MM.1S (cell line): ENCODE results near the gene C10orf105.

Experiments used
- DNase-seq: peaks from one replicate; pipeline ENCODE4 v3.0.0-alpha.2; 2015
- H2AFZ ChIP-seq: fragments of 300-600 bp; sonication (generic); 2 replicates; pipeline ENCODE4 v1.6.0; 2016; ENCODE audit warnings: antibody characterized with exemption, low read length
- H3F3A ChIP-seq: fragments of 300-600 bp; sonication (generic); 2 replicates; pipeline ENCODE4 v1.6.1; 2016; ENCODE audit warnings: mild to moderate bottlenecking, antibody characterized with exemption, low read length, moderate library complexity, mixed read lengths; ENCODE audit not compliant: insufficient read depth
- H3K27ac ChIP-seq: fragments of 300-600 bp; sonication (generic); 2 replicates; pipeline ENCODE4 v1.5.1; 2016; ENCODE audit warnings: mild to moderate bottlenecking, low read length
- H3K27me3 ChIP-seq: fragments of 300-600 bp; sonication (generic); replicated peaks from 2 replicates; pipeline ENCODE4 v1.6.0; 2016; ENCODE audit warnings: low read length; ENCODE audit not compliant: insufficient read depth
- H3K36me3 ChIP-seq: fragments of 300-600 bp; sonication (generic); replicated peaks from 2 replicates; pipeline ENCODE4 v1.6.1; 2016; ENCODE audit warnings: mild to moderate bottlenecking, low read length, mixed read lengths; ENCODE audit not compliant: insufficient read depth
- H3K4me1 ChIP-seq: fragments of 300-600 bp; sonication (generic); 2 replicates; pipeline ENCODE4 v1.6.1; 2016; ENCODE audit warnings: low read length, mixed read lengths
- H3K4me2 ChIP-seq: fragments of 300-600 bp; sonication (generic); 2 replicates; pipeline ENCODE4 v1.6.0; 2016; ENCODE audit warnings: low read depth, low read length
- H3K4me3 ChIP-seq: fragments of 300-600 bp; sonication (generic); 2 replicates; pipeline ENCODE4 v1.5.1; 2016; ENCODE audit warnings: low read length, mixed read lengths
- H3K79me2 ChIP-seq: fragments of 300-600 bp; sonication (generic); 2 replicates; pipeline ENCODE4 v1.6.1; 2016; ENCODE audit warnings: mixed run types, low read length, mixed read lengths
- H3K9ac ChIP-seq: fragments of 300-600 bp; sonication (generic); 2 replicates; pipeline ENCODE4 v1.6.1; 2016; ENCODE audit warnings: low read length, mixed read lengths
- H3K9me2 ChIP-seq: fragments of 300-600 bp; sonication (generic); replicated peaks from 2 replicates; pipeline ENCODE4 v1.6.1; 2016; ENCODE audit warnings: mild to moderate bottlenecking, low read length, mixed read lengths; ENCODE audit not compliant: insufficient read depth
- H3K9me3 ChIP-seq: fragments of 300-600 bp; sonication (generic); replicated peaks from 2 replicates; pipeline ENCODE4 v1.6.1; 2016; ENCODE audit warnings: mild to moderate bottlenecking, low read length, mixed read lengths; ENCODE audit not compliant: insufficient read depth
- H4K20me1 ChIP-seq: fragments of 300-600 bp; sonication (generic); 2 replicates; pipeline ENCODE4 v1.6.1; 2016; ENCODE audit warnings: mild to moderate bottlenecking, low read length, moderate library complexity, mixed read lengths; ENCODE audit not compliant: insufficient read depth
- EZH2 ChIP-seq: fragments of 300-600 bp; sonication (generic); optimal IDR thresholded peaks from 2 replicates; pipeline ENCODE3; 2017; ENCODE audit warnings: low read depth, mild to moderate bottlenecking, antibody characterized with exemption, low read length, mixed read lengths
- EZH2phosphoT487 ChIP-seq: fragments of 300-600 bp; sonication (generic); IDR thresholded peaks from 2 replicates; pipeline ENCODE4 v1.6.1; 2018; ENCODE audit warnings: antibody characterized with exemption, low read length
- TF ChIP-seq, protein P1 (sequence below): fragments of 300-600 bp; sonication (generic); IDR thresholded peaks from 2 replicates; pipeline ENCODE4 v1.5.1; 2016; ENCODE audit warnings: antibody characterized with exemption, low read length, mixed read lengths

Gene C10orf105

DNA sequence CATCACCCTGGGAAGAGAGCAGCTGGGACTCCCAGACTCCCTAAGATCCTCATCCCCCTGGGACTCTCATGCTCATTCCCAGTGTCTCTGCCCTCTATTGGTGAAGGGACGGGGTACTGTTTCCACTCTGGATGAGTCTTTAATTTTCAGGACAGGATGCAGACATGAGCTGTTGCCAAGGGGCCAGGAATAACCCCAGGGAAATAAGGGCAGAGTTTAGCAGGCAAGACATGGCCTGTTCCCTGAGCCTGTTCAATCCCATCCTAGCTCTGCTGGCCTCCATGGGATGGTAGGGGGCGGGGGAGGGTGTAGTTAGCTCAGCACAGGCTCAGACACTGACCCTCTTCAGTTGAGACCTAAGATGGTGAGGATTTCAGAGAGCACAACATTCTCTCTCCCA is 14.0 kb downstream of the C10orf105 start:
- Histone ChIP-seq H3K27ac (no peak overlapping the region), H3K79me2 (no peaks in the 10 kb centered on the region), H3K4me2 (no peak overlapping the region), H3K9me3 (no peaks in the 10 kb centered on the region), H3K27me3 (peaks cover 62% of the 10 kb centered on the region), H3K4me3 (no peak overlapping the region), H3K4me1 (no peaks in the 10 kb centered on the region), H4K20me1 (no peaks in the 10 kb centered on the region), H3K9ac (no peak overlapping the region), H2AFZ (no peak overlapping the region), H3K9me2 (no peaks in the 10 kb centered on the region), H3F3A (no peaks in the 10 kb centered on the region), H3K36me3 (no peaks in the 10 kb centered on the region)
- TF ChIP-seq, protein P1, sequence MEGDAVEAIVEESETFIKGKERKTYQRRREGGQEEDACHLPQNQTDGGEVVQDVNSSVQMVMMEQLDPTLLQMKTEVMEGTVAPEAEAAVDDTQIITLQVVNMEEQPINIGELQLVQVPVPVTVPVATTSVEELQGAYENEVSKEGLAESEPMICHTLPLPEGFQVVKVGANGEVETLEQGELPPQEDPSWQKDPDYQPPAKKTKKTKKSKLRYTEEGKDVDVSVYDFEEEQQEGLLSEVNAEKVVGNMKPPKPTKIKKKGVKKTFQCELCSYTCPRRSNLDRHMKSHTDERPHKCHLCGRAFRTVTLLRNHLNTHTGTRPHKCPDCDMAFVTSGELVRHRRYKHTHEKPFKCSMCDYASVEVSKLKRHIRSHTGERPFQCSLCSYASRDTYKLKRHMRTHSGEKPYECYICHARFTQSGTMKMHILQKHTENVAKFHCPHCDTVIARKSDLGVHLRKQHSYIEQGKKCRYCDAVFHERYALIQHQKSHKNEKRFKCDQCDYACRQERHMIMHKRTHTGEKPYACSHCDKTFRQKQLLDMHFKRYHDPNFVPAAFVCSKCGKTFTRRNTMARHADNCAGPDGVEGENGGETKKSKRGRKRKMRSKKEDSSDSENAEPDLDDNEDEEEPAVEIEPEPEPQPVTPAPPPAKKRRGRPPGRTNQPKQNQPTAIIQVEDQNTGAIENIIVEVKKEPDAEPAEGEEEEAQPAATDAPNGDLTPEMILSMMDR: no peak
- TF ChIP-seq EZH2 (no peak), EZH2phosphoT487 (no peak)
- DNase-seq: no peak

DNA sequence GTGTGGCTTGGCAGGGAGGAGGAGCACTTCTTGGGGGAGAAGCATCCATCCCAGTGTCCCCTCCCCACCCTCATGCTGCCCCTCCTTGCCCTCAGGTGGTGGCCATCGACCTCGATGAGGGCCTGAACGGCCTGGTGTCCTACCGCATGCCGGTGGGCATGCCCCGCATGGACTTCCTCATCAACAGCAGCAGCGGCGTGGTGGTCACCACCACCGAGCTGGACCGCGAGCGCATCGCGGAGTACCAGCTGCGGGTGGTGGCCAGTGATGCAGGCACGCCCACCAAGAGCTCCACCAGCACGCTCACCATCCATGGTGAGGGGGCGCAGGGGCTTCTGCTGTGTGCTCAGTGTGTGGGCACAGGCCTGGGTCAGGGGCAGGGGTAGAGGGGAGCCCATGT is 14.8 kb downstream of the C10orf105 start:
- Histone ChIP-seq H3K79me2 (no peaks in the 10 kb centered on the region), H3K4me2 (no peak overlapping the region), H3K36me3 (no peaks in the 10 kb centered on the region), H3K4me3 (no peak overlapping the region), H3K27ac (no peak overlapping the region), H4K20me1 (no peaks in the 10 kb centered on the region), H3K9ac (no peak overlapping the region), H3K9me2 (no peaks in the 10 kb centered on the region), H3F3A (no peaks in the 10 kb centered on the region), H2AFZ (no peak overlapping the region), H3K4me1 (no peaks in the 10 kb centered on the region), H3K9me3 (no peaks in the 10 kb centered on the region), H3K27me3 (peaks cover 65% of the 10 kb centered on the region)
- DNase-seq: no peak
- no peak for TF ChIP-seq EZH2
- TF ChIP-seq, protein P1: no peak
- no peak for TF ChIP-seq EZH2phosphoT487

DNA sequence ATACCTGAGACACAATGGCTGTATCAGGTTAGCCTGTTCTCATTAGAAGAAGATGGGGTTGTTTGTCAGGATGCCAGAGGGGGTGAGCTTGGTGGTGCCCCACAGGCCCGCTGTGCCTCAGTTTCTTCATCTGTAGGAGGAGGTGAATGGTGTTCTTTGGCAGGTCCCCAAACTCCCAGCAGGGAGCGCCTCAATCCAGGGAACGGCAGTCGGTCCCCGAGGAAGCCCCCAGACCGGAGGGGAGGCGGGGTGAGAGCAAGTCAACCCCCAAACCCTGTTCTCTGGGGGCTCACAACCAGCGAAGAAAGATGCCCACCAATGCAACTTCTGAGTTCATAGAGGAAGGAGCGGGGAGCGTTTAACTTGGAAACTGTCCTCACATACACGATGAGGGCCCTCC is 16.0 kb downstream of the C10orf105 start:
- Histone ChIP-seq H3F3A (no peaks in the 10 kb centered on the region), H3K9me3 (no peaks in the 10 kb centered on the region), H3K9me2 (no peaks in the 10 kb centered on the region), H3K27me3 (peaks cover 69% of the 10 kb centered on the region), H3K36me3 (no peaks in the 10 kb centered on the region), H3K27ac (no peak overlapping the region), H2AFZ (no peak overlapping the region), H3K79me2 (no peaks in the 10 kb centered on the region), H3K4me2 (no peak overlapping the region), H3K4me3 (no peak overlapping the region), H4K20me1 (no peaks in the 10 kb centered on the region), H3K4me1 (no peaks in the 10 kb centered on the region), H3K9ac (no peak overlapping the region)
- TF ChIP-seq EZH2: no peak
- no peak for TF ChIP-seq EZH2phosphoT487
- TF ChIP-seq, protein P1: peak; percentile 25
- no peak for DNase-seq
